ENCODE data around the gene INO80D.
"Not testable (repeated sequence)": the region's sequence is repeated elsewhere in the genome, so short reads cannot be mapped to it uniquely, and the experiment has no call there.

The INO80D gene

GRCh38 chr2:206085742-206086445 lies at the start of gene INO80D:
Gene INO80D (minus strand): TSS chr2:206086174. CDS start chr2:206063016, 23,158 bp downstream.
- in situ Hi-C loops (cut with HindIII; ENCODE audit: low pct_ligation_motif_present, low sequenced_read_pairs): no loop called here
- H3K27me3 ChIP-seq (replicated peaks): no peaks in the 10 kb centered on the region
- H3K4me3 ChIP-seq (ENCODE audit: low read depth, low read length): peak within 1 kb of the TSS; percentile 79

GRCh38 chr2:206127656-206128055 lies 41.7 kb upstream of the INO80D start:
- DNase-seq: no peak
- TF ChIP-seq CTCF (IDR thresholded peaks at IDR 0.05; ENCODE audit: low read depth, low read length, missing control alignments): peak; percentile 14
- H3K4me3 ChIP-seq (ENCODE audit: low read depth, low read length): no peak overlapping the region
- H3K27ac ChIP-seq: no peak overlapping the region
- in situ Hi-C loops (cut with HindIII; ENCODE audit: low pct_ligation_motif_present, low sequenced_read_pairs): no loop called here
- H3K27me3 ChIP-seq (replicated peaks): no peaks in the 10 kb centered on the region
- H3K36me3 ChIP-seq (replicated peaks): peaks cover 48% of the 10 kb centered on the region

More at GRCh38 chr2:206085742-206086445, at the start of gene INO80D:
- Histone ChIP-seq H3K27ac (peak within 1 kb of the TSS; percentile 84), H3K36me3 (replicated peaks) (peaks cover 2% of the 10 kb centered on the region)
- TF ChIP-seq CTCF (IDR thresholded peaks at IDR 0.05; ENCODE audit: low read depth, low read length, missing control alignments): peak; percentile 71
- DNase-seq: peak; percentile 80

GRCh38 chr2:206125901-206126300 lies 39.9 kb upstream of the INO80D start:
- H3K27me3 ChIP-seq (replicated peaks): no peaks in the 10 kb centered on the region
- peaks cover 56% of the 10 kb centered on the region for H3K36me3 ChIP-seq (replicated peaks)
- no peak for TF ChIP-seq CTCF (IDR thresholded peaks at IDR 0.05; ENCODE audit: low read depth, low read length, missing control alignments)
- in situ Hi-C loops (cut with HindIII; ENCODE audit: low pct_ligation_motif_present, low sequenced_read_pairs): no loop called here
- H3K27ac ChIP-seq: no peak overlapping the region
- DNase-seq: no peak
- H3K4me3 ChIP-seq (ENCODE audit: low read depth, low read length): no peak overlapping the region

GRCh38 chr2:206122569-206122968 lies 36.6 kb upstream of the INO80D start:
- H3K4me3 ChIP-seq (ENCODE audit: low read depth, low read length); DNase-seq; H3K27ac ChIP-seq; H3K27me3 ChIP-seq (replicated peaks); in situ Hi-C loops (cut with HindIII; ENCODE audit: low pct_ligation_motif_present, low sequenced_read_pairs): not testable (repeated sequence)
- peaks cover 58% of the 10 kb centered on the region for H3K36me3 ChIP-seq (replicated peaks)

- TF ChIP-seq CTCF (IDR thresholded peaks at IDR 0.05; ENCODE audit: low read depth, low read length, missing control alignments): no peak
- H3K4me3 ChIP-seq (ENCODE audit: low read depth, low read length): no peak overlapping the region
- DNase-seq: no peak
- no peak overlapping the region for H3K27ac ChIP-seq
- no peaks in the 10 kb centered on the region for H3K27me3 ChIP-seq (replicated peaks)
- in situ Hi-C loops (cut with HindIII; ENCODE audit: low pct_ligation_motif_present, low sequenced_read_pairs): no loop called here
- H3K36me3 ChIP-seq (replicated peaks): peaks cover 21% of the 10 kb centered on the region
These were observed 30.3 kb upstream of the INO80D start for GRCh38 chr2:206116278-206116677.

- Histone ChIP-seq H3K4me3 (ENCODE audit: low read depth, low read length) (no peak overlapping the region), H3K27ac (no peak overlapping the region), H3K36me3 (replicated peaks) (peaks cover 9% of the 10 kb centered on the region), H3K27me3 (replicated peaks) (no peaks in the 10 kb centered on the region)
- TF ChIP-seq CTCF (IDR thresholded peaks at IDR 0.05; ENCODE audit: low read depth, low read length, missing control alignments): no peak
- in situ Hi-C loops (cut with HindIII; ENCODE audit: low pct_ligation_motif_present, low sequenced_read_pairs): no loop called here
- no peak for DNase-seq
These were observed 29.1 kb upstream of the INO80D start for GRCh38 chr2:206115026-206115578.

All from brain microvascular endothelial cell (primary cell).